Raji (cell line): ENCODE data around the gene ELAVL4.

Source experiments
- POLR2A ChIP-seq: IDR thresholded peaks from 2 replicates; pipeline ENCODE4 v1.6.1; 2011; ENCODE audit warnings: low read depth, low read length, control low read depth; ENCODE audit not compliant: insufficient read depth

The ELAVL4 gene

GRCh38 chr1:50109116-50109515 lies 396 bp downstream of the ELAVL4 start:
- TF ChIP-seq POLR2A: no peak

DNA sequence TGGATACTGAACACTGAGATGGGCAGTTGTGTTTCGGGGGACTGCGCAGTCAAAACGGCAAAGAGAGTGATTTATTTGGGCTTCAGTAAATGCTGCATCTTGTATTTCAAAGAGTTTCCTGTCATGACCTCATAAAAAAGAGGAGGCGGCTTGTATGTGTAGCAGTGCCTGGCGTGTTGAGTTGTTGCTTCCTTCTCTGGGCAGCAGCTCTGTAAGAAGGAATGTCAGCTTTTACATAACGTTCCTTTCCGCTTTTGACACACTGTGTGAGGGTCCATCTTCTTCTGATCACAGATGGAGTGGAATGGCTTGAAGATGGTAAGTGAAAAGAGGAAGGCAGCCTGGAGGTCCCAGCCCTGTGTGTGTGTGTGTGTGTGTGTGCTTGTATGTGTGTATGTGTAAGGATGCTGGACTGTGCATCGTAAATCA lies 941 bp downstream of the ELAVL4 start:
- TF ChIP-seq POLR2A: no peak

DNA sequence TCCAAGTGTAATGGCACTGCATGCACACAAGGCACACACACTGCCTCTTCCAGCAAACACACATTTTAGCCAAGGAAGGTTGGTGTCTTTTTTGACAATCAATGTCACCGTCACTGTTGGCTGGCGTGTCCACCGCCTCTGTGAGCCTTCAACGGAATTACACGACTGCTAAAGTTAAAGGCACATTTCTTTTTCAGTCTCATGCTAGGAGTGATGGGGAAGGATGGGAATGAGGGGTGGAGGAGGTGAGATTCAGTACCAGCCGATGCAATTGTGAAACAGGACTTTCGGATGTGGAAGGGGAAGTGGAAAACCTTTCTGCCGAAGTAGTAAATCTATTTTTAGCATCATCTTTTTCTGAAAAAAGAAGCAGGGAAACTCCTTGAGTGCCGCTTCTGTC lies 1.4 kb downstream of the ELAVL4 start:
- TF ChIP-seq POLR2A: no peak

- TF ChIP-seq POLR2A: no peak
These were observed 1.9 kb downstream of the ELAVL4 start for GRCh38 chr1:50110656-50111055.

DNA sequence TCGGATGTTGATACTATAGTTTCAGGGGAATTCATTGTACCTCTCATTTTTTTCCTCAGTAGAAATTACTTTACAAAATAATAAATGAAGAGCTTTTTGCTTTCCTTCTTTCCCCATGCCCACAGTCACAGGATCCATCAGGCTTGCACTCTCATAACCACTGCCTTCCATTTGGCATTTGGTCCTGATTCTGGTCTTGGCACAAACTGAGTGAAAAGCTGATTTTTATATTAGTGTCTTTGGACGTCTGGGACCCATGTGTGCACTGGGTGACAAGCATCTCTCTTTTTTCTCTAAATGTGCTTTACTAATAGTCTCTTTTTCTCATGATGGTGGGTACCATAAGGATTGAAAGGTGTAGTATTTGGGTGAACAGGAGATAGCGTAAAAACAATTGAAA lies 2.8 kb downstream of the ELAVL4 start:
- no peak for TF ChIP-seq POLR2A

DNA sequence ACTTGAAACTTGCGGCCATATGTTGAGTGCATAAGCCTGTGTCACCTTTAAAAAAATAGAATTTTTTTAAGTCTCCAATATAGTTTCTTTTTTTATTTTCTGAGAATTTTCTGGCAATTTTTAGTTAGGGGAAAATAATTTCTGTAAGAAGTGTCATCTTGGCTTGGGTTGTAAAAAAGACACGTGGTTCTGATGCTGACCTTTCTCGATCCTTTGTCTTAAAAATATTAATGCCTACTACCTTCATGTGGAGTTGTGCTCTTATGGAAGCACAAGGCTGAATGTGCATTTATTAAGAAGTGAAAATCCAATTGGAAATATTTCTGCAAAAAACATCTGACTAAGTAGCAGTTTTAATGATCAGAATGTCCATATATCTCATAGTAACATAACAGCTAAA lies 3.5 kb downstream of the ELAVL4 start:
- TF ChIP-seq POLR2A: no peak

DNA sequence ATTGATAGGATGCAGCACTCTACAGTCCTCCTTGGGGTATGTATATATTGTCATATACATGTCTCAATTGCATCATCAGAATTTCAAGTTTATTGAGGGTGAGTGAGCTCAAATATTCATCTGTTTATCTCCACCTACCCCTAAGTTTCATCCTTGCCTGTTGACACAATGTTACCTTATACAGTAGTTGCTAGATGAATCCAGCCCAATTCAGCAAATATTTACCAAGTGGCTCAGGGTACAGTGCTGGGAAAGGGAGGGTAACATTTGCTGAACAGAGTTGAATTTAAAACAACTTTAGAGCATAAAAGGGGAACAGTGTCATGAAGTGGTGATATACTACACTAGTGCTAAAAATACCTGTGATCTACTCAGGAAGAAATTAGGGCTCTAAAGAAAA lies 14.4 kb downstream of the ELAVL4 start:
- no peak for TF ChIP-seq POLR2A

DNA sequence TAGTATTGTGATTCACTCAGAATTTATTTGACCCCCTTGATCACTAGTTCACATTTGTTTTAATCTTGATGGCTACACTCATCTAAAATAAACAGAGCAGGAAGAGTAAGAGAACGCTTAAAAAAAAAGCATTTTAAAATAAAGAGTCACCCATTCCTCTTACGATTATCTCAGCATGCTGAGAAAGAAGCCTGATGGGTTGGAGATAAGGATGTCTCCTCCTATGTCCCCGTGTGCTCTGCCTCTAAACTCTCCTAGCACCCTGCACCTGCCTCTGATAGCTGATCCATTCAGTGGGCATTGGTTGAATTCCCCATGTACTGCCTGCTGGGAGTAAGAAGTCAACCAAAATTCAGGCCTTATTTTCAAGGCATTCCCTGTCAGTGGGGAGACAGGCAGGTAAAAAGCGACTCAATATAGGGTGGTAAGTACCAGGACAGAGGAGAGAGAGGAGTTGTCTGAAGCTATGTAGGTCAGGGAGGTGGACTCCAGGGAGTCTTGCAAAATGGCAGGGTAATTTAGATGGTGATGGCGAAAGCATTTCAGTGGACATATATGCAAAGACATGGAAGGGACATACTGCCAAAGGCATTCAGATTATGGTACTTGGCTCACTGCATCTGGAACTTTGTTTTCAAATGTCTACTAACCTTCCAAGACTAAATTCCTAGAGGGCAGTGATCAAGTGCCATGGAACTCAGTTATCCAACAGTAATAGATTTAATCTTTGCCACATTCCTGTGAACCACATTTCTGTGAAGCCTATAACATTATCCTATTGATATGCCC lies 18.4 kb downstream of the ELAVL4 start:
- TF ChIP-seq POLR2A: no peak

GRCh38 chr1:50129201-50129600 lies 20.5 kb downstream of the ELAVL4 start:
- no peak for TF ChIP-seq POLR2A

DNA sequence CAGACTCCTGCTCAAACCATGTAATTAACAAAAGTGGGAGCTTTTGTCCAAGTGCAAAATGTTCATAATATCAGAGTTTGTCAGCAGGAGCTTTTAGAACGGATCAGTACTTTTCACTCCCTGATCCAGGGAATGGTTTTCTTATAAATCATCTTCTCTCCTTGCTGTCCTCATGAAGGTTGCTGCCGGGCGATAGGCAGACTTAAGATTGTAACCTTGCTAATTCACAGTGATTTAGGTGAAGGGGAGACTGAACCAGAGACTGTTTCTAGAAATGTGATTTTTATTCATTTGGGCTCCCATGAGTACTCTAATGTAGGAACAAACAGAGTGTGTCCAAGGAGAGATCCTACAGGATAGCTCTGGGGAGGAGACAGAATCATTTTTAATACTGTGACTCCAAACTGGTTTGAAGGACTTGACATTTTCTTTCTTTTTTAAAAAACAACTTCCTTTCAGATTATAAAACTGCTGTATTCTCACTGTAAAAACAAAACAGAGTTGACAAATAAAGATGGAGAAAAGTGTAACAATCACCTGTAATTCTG lies 23.7 kb downstream of the ELAVL4 start:
- TF ChIP-seq POLR2A: no peak

DNA sequence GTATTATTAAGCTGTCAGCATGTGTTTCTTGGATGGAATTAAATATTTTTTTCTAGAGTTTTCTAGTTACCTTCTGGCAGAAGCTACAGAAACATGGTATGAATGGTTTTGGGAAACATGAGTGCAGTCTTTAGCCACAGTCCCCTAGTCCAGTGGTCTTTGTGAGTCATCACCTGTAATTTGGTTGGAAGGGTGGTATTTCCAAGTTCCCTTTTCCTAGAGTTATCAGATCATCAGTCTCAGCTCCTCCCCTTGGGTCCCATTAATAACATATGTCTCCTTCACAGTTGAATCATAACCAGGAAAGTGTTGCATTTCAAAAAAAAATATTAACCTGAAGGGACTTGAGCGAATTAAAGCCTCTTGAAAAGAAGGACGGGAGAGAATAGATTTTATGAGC lies 27.0 kb downstream of the ELAVL4 start:
- TF ChIP-seq POLR2A: no peak

- no peak for TF ChIP-seq POLR2A
These were observed 30.8 kb downstream of the ELAVL4 start for GRCh38 chr1:50139339-50140181.

- TF ChIP-seq POLR2A: no peak
These were observed 31.4 kb downstream of the ELAVL4 start for GRCh38 chr1:50140182-50140447.

DNA sequence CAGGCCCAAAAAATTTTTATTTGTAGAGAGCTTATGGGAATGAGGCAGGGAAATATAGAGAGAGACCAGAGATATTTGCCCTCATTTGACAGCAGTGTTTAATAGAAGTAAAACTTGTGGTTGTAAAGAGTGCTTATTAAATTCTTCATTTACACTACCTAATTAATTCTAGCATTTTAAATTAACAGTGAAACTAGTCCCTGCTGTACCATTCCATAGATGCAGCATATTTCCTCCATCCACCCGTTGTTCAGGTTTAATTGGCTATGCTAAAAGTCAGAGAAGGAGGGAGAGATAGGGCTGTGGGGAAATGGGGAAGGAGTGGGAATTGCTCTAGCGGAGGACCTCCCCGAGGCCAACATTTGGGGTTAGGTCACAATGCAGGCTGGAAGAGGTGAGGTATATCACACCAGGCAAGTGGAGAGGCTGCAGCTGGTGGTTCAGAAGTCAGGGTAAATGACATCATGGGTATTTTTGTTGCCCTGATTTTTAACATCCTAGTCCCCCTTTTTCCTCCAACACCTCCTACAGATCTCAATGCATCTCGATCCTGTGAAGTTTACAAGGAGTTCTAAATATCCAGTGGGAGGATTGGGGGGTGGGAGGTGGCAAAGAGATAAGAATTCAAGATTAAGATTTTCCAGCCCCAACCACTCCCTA lies 38.6 kb downstream of the ELAVL4 start:
- no peak for TF ChIP-seq POLR2A

- no peak for TF ChIP-seq POLR2A
These were observed 39.6 kb downstream of the ELAVL4 start for GRCh38 chr1:50148142-50148923.
